ENCODE data around the gene SYNE1.

SYNE1 gene

DNA sequence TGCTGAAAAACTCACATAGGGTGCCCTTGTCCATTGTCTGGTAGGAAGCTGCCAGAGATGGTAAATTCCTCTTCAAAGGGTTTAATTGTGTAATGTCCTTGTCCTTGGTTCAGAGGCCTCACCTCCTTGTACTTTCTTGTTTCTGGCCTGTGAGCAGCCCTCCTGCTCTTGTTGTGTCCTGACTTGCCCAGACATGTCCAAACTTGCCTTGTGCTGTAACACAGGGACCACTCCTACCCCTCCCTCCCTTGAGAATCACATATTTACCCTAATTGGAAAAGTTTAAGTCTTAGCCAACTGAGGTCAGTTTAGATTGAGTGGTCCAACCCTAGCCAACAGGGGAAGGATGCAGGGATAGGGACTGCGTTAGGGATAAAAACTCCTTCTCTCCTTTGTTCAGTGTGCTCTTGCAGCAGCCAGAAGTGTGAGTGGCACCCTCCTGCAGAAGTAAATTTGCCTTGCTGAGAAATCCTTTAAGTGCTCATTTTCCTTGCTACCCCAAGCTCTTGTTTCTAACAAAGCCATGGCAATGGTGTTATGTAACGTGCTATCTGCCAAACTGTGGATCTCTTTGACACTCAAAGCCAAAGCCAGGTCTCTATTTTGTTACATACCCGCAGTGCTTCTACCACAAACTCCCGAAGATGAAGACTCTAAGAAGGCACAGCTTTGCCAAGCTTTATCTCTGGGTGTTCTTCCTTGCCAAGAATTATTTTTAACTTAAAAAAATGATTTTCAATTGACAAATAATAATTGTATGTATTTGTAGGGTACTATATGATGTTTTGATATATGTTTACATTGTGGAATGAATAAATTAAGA lies 415.1 kb downstream of the SYNE1 start:
- DNase-seq, result no peak

DNA sequence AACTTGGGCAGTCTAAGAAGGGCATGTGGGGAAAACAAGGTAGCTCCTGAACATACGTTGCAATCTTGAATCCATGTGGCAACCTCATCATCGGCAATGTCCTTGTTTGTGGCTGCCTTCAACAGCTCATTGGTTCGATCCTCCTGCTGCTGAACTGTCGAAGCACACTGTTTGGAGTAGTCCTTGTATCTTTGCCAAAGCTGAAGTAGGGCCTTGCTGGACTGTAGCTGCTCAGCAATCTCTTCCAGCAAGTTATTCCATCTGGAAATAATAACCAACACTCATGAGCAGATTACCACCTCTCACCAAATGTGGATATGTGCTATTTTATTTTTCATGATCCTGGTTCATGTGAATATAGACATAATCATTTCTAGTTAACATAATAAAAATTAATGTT lies 416.4 kb downstream of the SYNE1 start:
- no peak for DNase-seq

DNA sequence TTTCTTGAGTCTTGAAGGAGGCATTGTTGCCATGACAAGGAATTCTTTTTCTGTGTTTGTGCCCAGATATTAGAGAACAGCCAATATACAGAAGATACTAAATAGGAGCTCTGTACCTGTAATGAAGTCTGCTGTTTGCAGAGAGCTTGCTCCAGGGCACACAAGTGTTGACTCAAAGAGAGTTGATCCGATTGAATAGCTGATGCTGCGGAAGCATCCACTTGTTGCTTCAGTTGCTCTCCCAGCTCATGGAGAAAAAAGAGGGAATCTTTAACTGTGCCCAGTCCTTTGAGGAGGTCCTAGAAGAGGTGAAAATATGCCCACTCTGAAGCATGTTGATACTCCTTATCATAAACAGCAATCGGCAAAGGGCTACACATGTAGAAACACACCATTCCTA lies 418.3 kb downstream of the SYNE1 start:
- DNase-seq, result no peak

DNA sequence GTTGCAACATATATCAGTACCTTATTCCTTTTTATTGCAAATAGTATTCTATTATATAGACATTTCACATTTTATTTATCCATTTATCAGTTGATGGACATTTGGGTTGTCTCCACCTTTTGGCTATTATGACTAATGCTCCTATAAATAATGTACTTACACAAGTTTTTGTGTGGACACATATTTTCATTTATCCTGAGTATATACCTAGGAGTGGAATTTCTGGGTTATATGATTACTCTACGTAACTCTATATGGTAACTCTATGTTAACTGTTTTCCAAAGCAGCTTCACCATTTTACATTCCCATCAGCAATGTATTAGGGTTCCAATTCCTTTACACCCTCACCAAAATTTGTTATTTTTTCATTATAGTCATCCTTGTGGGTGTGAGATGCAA lies 424.7 kb downstream of the SYNE1 start:
- no peak for DNase-seq

DNA sequence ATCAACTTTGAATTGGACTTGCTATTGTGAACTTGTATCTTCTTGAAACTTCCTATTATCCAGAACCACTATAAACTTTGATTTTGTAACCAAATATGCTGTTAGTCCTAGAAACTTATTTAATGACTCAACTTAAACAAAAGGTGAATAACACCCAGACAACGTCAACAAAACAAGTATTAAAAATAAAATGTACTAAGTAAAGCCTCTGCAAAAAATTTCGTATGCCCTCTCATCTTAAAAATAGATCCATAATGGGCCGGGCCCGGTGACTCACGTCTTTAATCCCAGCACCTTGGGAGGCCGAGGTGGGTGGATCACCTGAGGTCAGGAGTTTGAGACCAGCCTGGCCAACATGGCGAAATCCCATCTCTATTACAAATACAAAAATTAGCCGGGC lies 428.0 kb downstream of the SYNE1 start:
- DNase-seq, result no peak

DNA sequence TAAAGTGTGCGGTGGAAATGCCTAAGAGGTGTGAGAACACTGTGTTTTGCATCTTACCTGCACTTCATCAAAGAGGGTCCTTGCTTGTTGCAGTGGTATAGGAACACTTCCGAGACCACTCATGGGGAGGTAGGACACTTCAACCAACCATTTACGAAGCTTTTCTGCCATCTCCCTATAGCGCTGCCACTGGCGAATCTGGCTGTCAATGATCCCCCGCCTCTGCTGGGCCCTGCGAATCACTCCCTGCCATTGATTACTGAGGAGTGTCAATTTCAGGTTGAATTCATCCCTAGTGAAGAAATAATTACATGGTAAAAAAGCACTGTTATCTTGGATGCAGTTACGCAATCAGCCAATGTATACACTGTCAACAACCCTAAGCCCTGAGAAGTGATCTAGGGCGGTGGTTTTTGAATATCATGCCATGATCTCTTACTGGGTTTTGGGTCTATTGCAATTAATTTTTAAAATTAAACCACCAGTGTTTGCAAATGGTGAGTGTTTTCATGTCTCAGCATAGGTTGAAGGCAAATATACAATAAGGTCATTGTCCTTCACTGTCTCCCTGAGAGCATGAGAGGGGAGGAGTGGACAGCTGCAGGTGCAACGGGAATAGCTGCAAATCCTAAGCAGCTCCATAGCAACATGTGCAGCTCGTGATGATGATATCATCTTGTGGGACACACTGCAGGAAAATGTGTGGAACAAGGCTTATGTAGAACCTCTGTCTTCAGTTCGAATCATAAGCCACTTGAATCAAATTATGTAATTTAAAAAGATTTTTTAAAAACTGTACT lies 429.0 kb downstream of the SYNE1 start:
- no peak for DNase-seq

DNA sequence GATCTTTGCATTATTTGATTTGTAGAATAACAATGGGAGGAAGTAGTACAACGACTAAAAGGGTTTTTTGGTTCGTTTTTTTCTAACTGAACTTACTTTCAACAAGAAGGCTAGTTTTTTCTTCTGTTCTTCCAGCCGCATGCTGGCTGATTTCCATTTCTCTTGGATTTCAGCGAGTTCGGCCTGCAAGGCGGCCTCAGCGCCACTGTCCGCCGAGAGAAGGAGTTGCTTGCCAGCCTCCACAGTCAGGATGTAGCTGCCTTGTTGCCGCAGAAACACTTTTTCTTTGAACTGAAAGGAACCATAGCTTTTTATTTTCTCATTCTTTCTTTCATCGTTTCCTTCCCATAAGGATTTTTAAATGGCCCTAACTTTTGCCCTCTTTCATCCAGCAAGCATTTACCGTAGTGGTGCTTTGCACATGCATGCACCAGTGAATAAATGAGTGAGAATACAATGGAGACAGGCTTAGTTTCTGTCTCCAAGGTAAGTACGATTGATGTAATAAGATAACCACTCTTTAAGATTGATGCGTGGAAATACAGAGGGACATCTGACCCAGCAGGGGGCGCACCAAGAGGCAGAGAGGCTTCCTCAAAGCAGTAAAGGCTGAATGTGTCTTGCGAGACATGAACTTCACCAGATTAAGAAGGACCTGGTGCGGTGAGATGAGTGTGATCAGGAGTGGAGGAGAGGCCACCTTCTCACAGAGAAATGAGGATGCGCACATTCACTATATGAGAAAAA lies 430.9 kb downstream of the SYNE1 start:
- peak; percentile 44 for DNase-seq

DNA sequence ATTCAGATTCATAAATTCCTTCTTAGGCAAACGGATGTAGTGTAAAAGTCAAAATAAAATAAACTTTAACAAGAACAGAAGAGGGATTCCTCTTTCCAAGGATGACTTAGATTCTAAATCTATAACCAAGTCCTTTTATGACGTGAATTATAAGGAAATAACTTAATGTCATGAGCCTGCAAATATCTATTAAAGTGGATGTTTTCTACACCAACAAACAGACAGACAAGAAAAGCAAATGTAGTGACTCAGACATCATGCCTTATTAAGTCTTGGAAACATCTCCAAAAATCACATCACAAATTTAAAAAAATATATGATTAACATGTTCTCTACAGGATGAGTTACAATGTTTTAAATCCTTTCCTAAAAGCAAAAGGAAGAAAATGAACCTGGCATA lies 432.6 kb downstream of the SYNE1 start:
- no peak for DNase-seq

DNA sequence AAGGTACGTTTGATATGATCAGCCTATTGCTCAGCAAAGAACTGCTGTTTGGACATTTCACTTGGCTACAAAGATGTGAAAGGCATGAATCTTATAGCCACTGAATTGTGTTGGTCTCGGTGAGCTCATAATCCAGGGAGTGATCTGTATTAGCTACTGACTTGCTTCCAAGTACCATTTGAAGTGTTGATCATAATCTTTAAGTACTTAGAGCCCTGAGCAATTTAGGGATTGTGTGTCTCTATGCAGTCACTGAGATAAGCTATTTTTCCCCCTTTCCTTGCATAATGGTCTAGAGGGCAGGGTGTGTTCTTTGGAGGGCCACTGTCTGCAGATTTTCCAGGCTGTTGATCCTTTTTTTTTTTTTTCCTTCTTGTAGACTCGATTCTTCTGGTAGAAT lies 436.0 kb downstream of the SYNE1 start:
- DNase-seq, result no peak

- DNase-seq, result no peak
Observed at GRCh38 chr6:152195896-152196295, 441.3 kb downstream of the SYNE1 start.

DNA sequence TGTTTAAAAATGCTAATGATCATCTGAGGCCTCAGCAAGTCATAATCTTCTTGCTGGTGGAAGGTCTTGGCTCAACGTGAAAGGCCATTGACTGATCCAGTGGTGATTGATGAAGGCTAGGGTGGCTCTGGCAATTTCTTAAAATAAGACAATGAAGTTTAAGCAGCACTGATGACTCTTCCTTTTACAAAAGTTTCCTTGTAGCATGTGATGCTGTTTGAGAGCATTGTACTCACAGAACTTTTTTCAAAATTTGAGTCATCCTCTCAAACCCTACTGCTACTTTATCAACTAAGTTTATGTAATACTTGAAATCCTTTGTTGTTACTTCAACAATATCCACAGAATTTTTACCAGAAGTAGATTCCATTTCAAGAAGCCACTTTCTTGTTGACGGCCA lies 447.4 kb downstream of the SYNE1 start:
- DNase-seq, result peak; percentile 15

- no peak for DNase-seq
Observed at GRCh38 chr6:152188011-152188410, 449.2 kb downstream of the SYNE1 start.

- DNase-seq, result no peak
Observed at GRCh38 chr6:152186840-152187239, 450.3 kb downstream of the SYNE1 start.

- DNase-seq, result peak; percentile 83
Observed at GRCh38 chr6:152184917-152185574, 452.1 kb downstream of the SYNE1 start.

DNA sequence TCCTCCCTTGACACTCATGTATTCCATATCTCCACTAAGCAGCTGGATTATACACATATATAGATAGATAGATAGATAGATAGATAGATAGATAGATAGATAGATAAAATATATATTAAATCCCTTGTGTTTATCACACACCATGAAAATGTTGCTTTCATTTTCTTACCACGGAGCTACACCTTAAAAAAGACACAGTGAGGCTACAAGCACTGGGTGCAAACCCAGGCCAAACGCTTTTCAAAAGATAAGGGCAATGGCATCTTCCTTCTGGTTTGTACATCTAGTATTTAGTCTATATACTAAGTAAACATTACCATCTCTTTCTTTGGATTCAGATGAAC lies 452.6 kb downstream of the SYNE1 start:
- DNase-seq, result no peak

GRCh38 chr6:152180601-152181000 lies 456.6 kb downstream of the SYNE1 start:
- DNase-seq, result no peak

DNA sequence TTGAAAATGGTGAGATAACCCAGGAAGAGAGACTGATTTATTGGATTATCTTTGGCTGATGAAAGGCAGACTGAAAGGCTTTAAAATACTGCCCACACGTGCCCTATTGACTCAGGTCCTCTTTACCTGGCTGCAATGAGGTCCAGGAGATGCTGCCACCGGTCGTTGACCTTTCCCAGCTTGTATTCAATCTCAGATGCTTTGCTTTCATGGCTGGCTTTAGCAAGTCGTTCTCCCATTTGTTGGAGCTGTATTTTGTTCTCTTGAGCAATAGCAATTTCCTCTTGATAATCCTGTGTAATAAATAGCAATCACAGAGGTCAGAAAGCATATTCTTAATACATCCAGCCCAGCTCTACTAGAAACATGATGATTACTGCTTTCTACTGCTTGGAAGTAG lies 460.9 kb downstream of the SYNE1 start:
- DNase-seq, result no peak

GRCh38 chr6:152173957-152174356 lies 463.2 kb downstream of the SYNE1 start:
- no peak for DNase-seq

DNA sequence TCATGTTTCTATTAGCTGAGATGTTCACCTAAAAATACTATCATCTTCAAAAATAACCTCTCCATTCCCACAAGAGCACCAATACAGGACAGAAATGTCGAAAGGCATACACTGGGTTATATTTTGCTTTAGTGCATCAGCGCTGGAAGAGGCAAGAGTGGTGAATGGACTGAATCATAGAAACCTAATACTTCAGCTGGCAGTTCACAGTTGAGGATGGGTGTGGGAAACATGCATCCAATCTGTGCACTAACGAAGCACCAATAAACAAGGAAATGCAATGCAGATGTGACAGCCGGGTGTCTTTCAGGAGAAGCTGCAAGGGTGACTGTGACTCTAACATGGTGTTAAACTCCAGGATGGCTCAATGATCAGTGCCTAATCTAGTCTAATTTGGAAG lies 463.8 kb downstream of the SYNE1 start:
- DNase-seq, result no peak

DNA sequence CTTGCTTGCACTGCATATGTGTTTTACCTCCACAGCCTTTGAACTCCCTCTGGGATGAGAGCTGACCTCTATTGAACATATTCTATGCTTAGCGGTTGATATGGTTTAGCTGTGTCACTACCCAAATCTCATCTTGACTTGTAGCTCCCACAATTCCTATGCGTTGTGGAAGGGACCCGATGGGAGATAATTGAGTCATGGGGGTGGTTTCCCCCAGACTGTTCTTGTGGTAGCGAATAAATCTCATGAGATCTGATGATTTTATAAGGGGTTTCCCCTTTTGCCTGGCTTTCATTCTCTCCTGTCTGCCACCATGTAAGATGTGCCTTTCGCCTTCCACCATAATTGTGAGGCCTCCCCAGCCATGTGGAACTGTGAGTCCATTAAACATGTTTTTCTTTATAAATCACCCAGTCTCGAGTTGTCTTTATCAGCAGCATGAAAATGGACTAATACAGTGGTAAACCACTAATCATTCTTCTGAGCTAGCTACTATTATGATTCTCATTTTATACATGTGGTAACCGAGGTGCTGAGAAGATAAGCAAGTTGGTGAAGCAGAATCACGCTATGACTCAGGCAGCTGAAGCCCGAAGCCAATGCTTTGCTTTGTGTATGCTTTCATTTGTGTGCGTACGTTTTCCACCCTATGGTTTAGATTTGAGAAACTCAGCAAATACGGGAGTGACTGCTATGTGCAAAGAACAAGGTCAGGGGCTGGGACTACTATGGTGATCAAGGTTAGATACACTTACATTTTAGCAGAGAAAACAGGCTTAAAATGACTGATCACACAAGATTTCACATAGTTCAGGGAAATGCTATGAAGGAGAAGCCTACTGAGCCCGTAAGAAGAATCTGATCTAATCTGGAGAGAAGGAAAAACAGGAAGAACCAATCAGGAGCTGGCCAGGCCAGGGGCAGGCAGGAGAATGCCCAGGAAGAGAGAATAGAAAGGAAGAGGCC lies 466.2 kb downstream of the SYNE1 start:
- peak; percentile 90 for DNase-seq

DNA sequence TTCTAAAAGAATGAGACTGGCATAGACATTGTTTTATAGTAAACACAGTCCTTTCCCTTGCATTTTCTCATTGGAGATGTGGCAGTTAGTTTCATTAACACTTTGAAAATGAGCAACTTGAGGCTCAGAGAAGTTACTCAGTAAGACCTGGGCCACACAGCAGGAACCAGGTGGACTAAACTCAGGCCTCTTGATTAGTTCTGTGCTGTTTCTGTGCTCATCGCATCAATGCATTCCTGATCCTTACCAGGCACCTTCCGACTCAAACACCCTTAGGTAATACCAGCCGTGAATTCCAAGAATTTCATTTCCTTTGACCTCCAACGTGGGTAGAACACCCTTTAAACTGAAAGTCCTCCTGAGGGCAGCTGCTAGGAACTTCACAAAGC lies 466.9 kb downstream of the SYNE1 start:
- no peak for DNase-seq
